ENCODE measurements around the gene ZSCAN5C. TPM values are rescaled to one million over a fixed set of nuclear protein-coding genes. Genes with fewer than 3 reads are reported as not detected.

The ZSCAN5C gene, protein sequence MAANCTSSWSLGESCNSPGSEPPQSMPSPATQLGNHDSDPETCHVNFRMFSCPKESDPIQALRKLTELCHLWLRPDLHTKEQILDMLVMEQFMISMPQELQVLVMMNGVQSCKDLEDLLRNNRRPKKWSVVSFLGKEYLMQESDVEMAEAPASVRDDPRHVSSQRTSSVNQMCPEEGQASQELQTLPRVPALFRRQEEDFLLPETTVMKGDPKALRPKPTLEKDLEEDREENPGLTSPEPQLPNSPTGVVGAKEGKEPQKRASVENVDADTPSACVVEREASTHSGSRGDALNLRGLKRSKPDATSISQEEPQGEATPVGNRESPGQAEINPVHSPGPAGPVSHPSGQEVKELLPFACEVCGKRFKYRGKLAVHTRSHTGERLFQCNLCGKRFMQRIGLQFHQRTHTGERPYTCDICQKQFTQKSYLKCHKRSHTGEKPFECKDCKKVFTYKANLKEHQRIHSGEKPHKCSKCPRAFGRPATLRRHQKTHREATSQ
- not detected for total RNA-seq

DNA sequence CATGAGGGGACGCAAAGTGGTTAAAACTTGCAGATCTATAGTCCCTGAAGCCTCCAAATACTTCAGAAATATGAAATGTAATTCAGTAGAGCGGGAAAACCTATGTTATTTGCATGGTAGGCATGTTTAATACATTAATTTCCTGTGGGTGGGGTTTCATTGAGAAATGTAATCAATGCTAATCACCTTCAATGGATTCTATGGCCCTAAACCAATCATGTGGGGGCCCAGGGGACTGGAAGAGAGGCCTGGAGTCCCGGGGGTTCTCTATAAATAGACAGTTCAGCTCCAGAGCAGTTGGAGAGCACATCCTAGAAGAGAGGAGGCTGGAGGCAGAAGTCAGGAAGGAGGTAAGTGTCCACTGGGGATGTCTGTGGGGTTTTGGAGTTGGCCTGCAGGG, at the start of gene ZSCAN5C:
ZSCAN5C (plus strand) TSS at position 301 of the 400 bp plus-strand sequence. CDS start 3,641 bp downstream, outside the sequence.
- Mint-ChIP-seq H3K27ac (no peak within 1 kb of the TSS), H3K4me1 (no peaks in the 10 kb centered on the region), H3K36me3 (ENCODE audit: low read depth) (no peaks in the 10 kb centered on the region), H3K4me3 (no peak within 1 kb of the TSS), H3K27me3 (peaks cover 2% of the 10 kb centered on the region), H3K9me3 (no peaks in the 10 kb centered on the region)
- POLR2A ChIA-PET, result no interaction called here
- no peak for DNase-seq
- CTCF ChIA-PET, result no interaction called here

- peaks cover 29% of the 10 kb centered on the region for H3K36me3 Mint-ChIP-seq (ENCODE audit: low read depth)
- peaks cover 3% of the 10 kb centered on the region for H3K9me3 Mint-ChIP-seq
- no peak for DNase-seq
- H3K27me3 Mint-ChIP-seq, result no peaks in the 10 kb centered on the region
- CTCF ChIA-PET, result interaction anchor here (0.9 kb wide), 1 partner anchor 80 kb away, joined by 3 read pairs; no protein-coding TSS in a partner anchor
- no peak overlapping the region for H3K27ac Mint-ChIP-seq
- no peak overlapping the region for H3K4me3 Mint-ChIP-seq
- H3K4me1 Mint-ChIP-seq, result peaks cover 14% of the 10 kb centered on the region
- POLR2A ChIA-PET, result interaction anchor here (0.6 kb wide), 1 partner anchor 25 kb away, joined by 3 read pairs; no protein-coding TSS in a partner anchor
Observed at GRCh38 chr19:56152644-56153043, 49.4 kb upstream of the ZSCAN5C start.

DNA sequence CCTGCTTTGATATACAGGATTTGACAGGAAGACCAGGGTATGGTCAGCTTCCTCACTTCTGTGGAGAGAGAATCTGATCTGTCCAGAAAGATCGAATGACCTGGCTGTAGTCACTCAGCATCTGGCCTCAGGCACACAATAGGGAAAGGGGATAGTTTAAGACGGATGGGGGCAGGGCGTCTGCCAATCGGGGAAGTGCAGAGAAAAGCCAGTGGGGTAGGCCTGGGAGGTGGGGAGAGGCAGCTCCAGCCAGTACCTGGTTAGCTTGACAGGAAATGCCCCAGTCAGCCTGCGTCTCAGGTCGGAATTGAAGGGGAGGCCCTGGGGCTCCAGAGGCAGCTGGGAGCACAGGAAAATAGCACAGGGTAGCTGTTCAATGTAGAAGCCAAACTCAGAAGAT, 48.6 kb upstream of the ZSCAN5C start:
- H3K4me1 Mint-ChIP-seq, result peaks cover 14% of the 10 kb centered on the region
- no peak for DNase-seq
- no peak overlapping the region for H3K4me3 Mint-ChIP-seq
- H3K9me3 Mint-ChIP-seq, result peaks cover 3% of the 10 kb centered on the region
- no peaks in the 10 kb centered on the region for H3K27me3 Mint-ChIP-seq
- H3K27ac Mint-ChIP-seq, result peak overlapping the region; percentile 74
- peaks cover 27% of the 10 kb centered on the region for H3K36me3 Mint-ChIP-seq (ENCODE audit: low read depth)
- ChIA-PET POLR2A (no interaction called here), CTCF (no interaction called here)

DNA sequence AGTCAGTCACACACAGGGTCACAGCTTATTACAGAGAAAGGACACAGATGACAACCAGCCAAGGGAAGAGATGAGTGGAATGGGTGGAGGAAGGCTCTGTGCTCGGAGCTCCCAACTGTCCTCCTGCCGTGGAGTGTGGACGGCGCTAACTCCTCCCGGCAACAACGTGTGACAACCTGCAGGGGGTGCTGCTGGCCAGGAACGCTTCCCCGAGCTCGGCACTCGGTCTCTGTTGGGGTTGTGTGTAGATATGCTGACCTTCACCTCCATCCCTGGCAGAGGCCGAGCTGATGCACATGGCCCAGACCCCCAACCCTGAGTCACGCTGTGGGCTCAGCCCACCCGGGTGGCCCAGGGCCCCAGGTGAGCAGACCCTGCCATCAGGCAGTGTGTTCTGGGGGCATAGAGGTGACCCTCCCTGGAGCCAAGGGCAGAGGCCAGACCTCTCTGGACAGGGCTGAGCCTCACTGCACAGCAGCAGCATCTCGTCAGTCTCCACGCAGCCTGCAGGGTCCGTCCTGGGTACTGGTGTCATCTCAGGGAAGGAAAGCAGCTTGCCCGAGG, 46.9 kb upstream of the ZSCAN5C start:
- POLR2A ChIA-PET, result no interaction called here
- H3K27me3 Mint-ChIP-seq, result no peaks in the 10 kb centered on the region
- CTCF ChIA-PET, result interaction anchor here (1.0 to 1.1 kb wide), 3 partner anchors 10 to 61 kb away, joined by 3 to 5 read pairs (median 3); no protein-coding TSS in a partner anchor
- peaks cover 12% of the 10 kb centered on the region for H3K4me1 Mint-ChIP-seq
- H3K27ac Mint-ChIP-seq, result peak overlapping the region; percentile 46
- DNase-seq, result no peak
- peaks cover 28% of the 10 kb centered on the region for H3K36me3 Mint-ChIP-seq (ENCODE audit: low read depth)
- no peaks in the 10 kb centered on the region for H3K9me3 Mint-ChIP-seq
- H3K4me3 Mint-ChIP-seq, result no peak overlapping the region

- peaks cover 27% of the 10 kb centered on the region for H3K36me3 Mint-ChIP-seq (ENCODE audit: low read depth)
- H3K4me3 Mint-ChIP-seq, result no peak overlapping the region
- no peak overlapping the region for H3K27ac Mint-ChIP-seq
- peaks cover 13% of the 10 kb centered on the region for H3K4me1 Mint-ChIP-seq
- H3K27me3 Mint-ChIP-seq, result no peaks in the 10 kb centered on the region
- ChIA-PET CTCF (no interaction called here), POLR2A (no interaction called here)
- no peaks in the 10 kb centered on the region for H3K9me3 Mint-ChIP-seq
- DNase-seq, result no peak
Observed at GRCh38 chr19:56156768-56157167, 45.3 kb upstream of the ZSCAN5C start.

- peaks cover 27% of the 10 kb centered on the region for H3K36me3 Mint-ChIP-seq (ENCODE audit: low read depth)
- no peak overlapping the region for H3K27ac Mint-ChIP-seq
Observed at GRCh38 chr19:56158170-56158757, 43.8 kb upstream of the ZSCAN5C start.

GRCh38 chr19:56159009-56159559, 43.0 kb upstream of the ZSCAN5C start:
- H3K27me3 Mint-ChIP-seq, result no peaks in the 10 kb centered on the region
- DNase-seq, result no peak
- ChIA-PET POLR2A (no interaction called here), CTCF (no interaction called here)
- no peak overlapping the region for H3K4me3 Mint-ChIP-seq
- no peak overlapping the region for H3K27ac Mint-ChIP-seq
- peaks cover 16% of the 10 kb centered on the region for H3K4me1 Mint-ChIP-seq
- H3K36me3 Mint-ChIP-seq (ENCODE audit: low read depth), result peaks cover 25% of the 10 kb centered on the region
- no peaks in the 10 kb centered on the region for H3K9me3 Mint-ChIP-seq

More at GRCh38 chr19:56158170-56158757, 43.8 kb upstream of the ZSCAN5C start:
- ChIA-PET POLR2A (no interaction called here), CTCF (interaction anchor here (0.9 kb wide), 1 partner anchor 94 kb away, joined by 3 read pairs; no protein-coding TSS in a partner anchor)
- H3K9me3 Mint-ChIP-seq, result no peaks in the 10 kb centered on the region
- H3K4me3 Mint-ChIP-seq, result no peak overlapping the region
- peaks cover 17% of the 10 kb centered on the region for H3K4me1 Mint-ChIP-seq
- DNase-seq, result no peak
- no peaks in the 10 kb centered on the region for H3K27me3 Mint-ChIP-seq

DNA sequence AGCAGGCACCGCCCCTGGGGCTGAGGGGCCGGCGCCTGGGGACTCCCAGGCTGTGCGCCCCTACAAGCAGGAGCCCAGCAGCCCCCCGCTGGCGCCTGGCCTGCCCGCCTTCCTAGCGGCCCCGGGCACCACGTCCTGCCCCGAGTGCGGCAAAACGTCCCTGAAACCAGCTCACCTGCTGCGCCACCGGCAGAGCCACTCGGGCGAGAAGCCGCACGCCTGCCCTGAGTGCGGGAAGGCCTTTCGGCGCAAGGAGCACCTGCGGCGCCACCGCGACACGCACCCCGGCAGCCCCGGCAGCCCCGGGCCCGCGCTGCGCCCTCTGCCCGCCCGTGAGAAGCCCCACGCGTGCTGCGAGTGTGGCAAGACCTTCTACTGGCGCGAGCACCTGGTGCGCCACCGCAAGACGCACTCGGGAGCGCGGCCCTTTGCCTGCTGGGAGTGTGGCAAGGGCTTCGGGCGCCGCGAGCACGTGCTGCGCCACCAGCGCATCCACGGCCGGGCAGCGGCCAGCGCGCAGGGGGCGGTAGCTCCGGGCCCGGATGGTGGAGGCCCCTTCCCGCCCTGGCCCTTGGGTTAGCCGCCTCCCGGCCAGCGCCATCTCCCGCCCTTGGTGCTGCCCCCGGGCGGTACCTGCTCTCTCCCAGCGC, 42.3 kb upstream of the ZSCAN5C start:
- Mint-ChIP-seq H3K4me3 (no peak overlapping the region), H3K4me1 (peaks cover 21% of the 10 kb centered on the region), H3K9me3 (no peaks in the 10 kb centered on the region), H3K27ac (no peak overlapping the region), H3K36me3 (ENCODE audit: low read depth) (peaks cover 25% of the 10 kb centered on the region), H3K27me3 (no peaks in the 10 kb centered on the region)
- DNase-seq, result no peak
- ChIA-PET CTCF (interaction anchor here (0.6 kb wide), 1 partner anchor 163 kb away, joined by 3 read pairs; no protein-coding TSS in a partner anchor), POLR2A (no interaction called here)

GRCh38 chr19:56161534-56161933, 40.5 kb upstream of the ZSCAN5C start:
- Mint-ChIP-seq H3K27ac (no peak overlapping the region), H3K9me3 (no peaks in the 10 kb centered on the region), H3K4me3 (no peak overlapping the region), H3K36me3 (ENCODE audit: low read depth) (peaks cover 16% of the 10 kb centered on the region), H3K27me3 (no peaks in the 10 kb centered on the region), H3K4me1 (peaks cover 21% of the 10 kb centered on the region)
- ChIA-PET POLR2A (no interaction called here), CTCF (interaction anchor here (1.1 kb wide), 1 partner anchor 10 kb away, joined by 3 read pairs; no protein-coding TSS in a partner anchor)
- DNase-seq, result no peak

- CTCF ChIA-PET, result no interaction called here
- POLR2A ChIA-PET, result no interaction called here
- no peak for DNase-seq
- Mint-ChIP-seq H3K4me1 (peaks cover 21% of the 10 kb centered on the region), H3K27me3 (no peaks in the 10 kb centered on the region), H3K9me3 (no peaks in the 10 kb centered on the region), H3K4me3 (no peak overlapping the region), H3K36me3 (ENCODE audit: low read depth) (peaks cover 16% of the 10 kb centered on the region), H3K27ac (no peak overlapping the region)
Observed at GRCh38 chr19:56162258-56162657, 39.8 kb upstream of the ZSCAN5C start.

GRCh38 chr19:56163097-56163496, 39.0 kb upstream of the ZSCAN5C start:
- H3K36me3 Mint-ChIP-seq (ENCODE audit: low read depth), result peaks cover 14% of the 10 kb centered on the region
- no peaks in the 10 kb centered on the region for H3K9me3 Mint-ChIP-seq
- H3K27ac Mint-ChIP-seq, result no peak overlapping the region
- ChIA-PET POLR2A (no interaction called here), CTCF (no interaction called here)
- no peak for DNase-seq
- H3K4me1 Mint-ChIP-seq, result peaks cover 21% of the 10 kb centered on the region
- no peak overlapping the region for H3K4me3 Mint-ChIP-seq
- H3K27me3 Mint-ChIP-seq, result no peaks in the 10 kb centered on the region

GRCh38 chr19:56167064-56167578, 35.0 kb upstream of the ZSCAN5C start:
- peaks cover 20% of the 10 kb centered on the region for H3K4me1 Mint-ChIP-seq
- ChIA-PET CTCF (no interaction called here), POLR2A (no interaction called here)
- H3K27ac Mint-ChIP-seq, result no peak overlapping the region
- no peak overlapping the region for H3K4me3 Mint-ChIP-seq
- H3K9me3 Mint-ChIP-seq, result no peaks in the 10 kb centered on the region
- no peaks in the 10 kb centered on the region for H3K36me3 Mint-ChIP-seq (ENCODE audit: low read depth)
- DNase-seq, result no peak
- H3K27me3 Mint-ChIP-seq, result no peaks in the 10 kb centered on the region

Measured in activated CD4-positive, alpha-beta T cell treated with anti-CD3 and anti-CD28 coated beads, Interleukin-2, amount 10 ng/mL, durations not matched to agents 7 days and 5 days (primary cell).